ENCODE measurements around the gene MBTD1.

GRCh38 chr17:51159604-51160003, 100.2 kb downstream of the MBTD1 start:
- no peak for TF ChIP-seq CTCF (IDR thresholded peaks at IDR 0.05)
- TF ChIP-seq POLR2A (IDR thresholded peaks at IDR 0.05): no peak
